AG09309 (cell line): ENCODE results near the gene TRAPPC12.
"Not testable (repeated sequence)": the region's sequence is repeated elsewhere in the genome, so short reads cannot be mapped to it uniquely, and the experiment has no call there.

Experiments
- DNase-seq: peaks from one replicate; pipeline ENCODE4 v3.0.0-alpha.2; 2010; ENCODE audit warnings: low read depth
- H3K4me3 ChIP-seq: 2 replicates; pipeline ENCODE4 v1.5.1; 2011; ENCODE audit warnings: mild to moderate bottlenecking, low read depth, low read length, moderate library complexity; ENCODE audit not compliant: control insufficient read depth
- CTCF ChIP-seq: IDR thresholded peaks from 2 replicates; pipeline ENCODE4 v1.5.1; 2011; ENCODE audit warnings: mild to moderate bottlenecking, low read depth, low read length, inconsistent platforms; ENCODE audit not compliant: insufficient read depth, control insufficient read depth; ENCODE audit errors: missing control alignments

The TRAPPC12 gene

DNA sequence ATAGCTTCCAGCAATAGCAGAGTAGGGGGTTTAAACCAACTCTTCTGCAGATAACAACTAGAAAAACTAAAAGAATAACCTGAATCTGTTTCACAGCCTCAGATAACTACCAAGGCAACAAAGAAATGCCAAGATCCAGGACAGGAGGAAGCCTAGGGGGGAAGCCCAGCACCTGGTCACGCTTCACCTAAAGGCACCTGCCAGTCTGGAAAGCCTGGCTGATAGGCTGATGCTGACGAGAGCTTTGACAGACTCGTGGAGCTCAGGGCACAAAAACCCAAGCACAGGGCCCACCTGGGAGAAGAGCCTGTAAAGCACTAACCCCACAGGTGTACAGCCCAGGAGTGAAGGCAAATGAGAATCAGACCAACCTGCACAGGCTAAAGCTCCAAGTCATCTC lies 24.5 kb upstream of the TRAPPC12 start:
- TF ChIP-seq CTCF, result no peak
- DNase-seq, result no peak
- H3K4me3 ChIP-seq, result no peak overlapping the region

DNA sequence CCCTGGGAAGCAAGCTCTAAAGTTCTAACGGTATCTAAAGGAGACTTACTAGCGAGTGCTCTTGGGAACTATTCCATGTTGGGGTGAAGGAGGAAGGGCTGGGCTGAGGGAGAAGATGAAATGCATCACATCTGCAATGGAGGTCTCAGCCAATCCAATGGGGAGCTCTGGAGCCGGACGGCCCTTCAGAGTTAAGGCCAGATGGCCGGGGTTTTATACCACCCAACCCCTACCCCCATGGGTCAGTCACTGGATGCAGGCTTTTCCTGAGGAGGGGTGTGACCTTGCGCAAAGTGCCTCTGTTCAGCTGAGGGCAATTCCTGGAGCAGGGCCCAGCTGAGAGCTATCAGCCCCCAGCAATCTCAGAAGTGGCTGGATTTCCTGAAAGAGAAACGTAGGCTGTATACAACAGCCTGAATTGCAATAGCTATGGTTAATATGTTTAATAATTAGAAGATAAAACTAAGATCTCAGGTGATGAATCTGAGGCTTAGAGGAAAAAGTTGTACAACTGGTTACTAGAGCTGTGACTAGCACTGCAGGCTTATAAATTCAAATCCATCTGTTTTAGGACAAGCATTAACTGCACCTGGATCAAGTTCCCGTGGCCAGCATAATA lies 23.4 kb upstream of the TRAPPC12 start:
- no peak for TF ChIP-seq CTCF
- no peak for DNase-seq
- no peak overlapping the region for H3K4me3 ChIP-seq

DNA sequence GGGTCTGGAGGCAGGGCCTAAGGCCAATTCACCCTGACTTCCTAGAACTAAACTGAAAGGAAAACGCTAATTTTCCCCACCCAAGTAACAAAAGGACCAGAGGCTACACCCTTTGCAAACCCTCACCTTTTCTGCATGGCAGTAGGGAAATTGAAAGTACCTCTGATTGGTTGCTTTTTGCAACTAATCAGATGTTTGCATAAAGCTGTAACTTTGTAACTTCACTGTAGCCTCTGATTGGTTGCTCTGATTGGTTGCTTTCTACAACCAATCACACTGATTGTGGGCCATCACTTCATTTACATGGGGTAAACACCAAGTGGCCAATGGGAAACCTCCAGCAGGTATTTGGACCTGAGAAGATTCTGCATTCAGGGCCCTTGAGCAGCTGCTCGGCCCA lies 22.7 kb upstream of the TRAPPC12 start:
- no peak for DNase-seq
- no peak for TF ChIP-seq CTCF
- H3K4me3 ChIP-seq, result no peak overlapping the region

DNA sequence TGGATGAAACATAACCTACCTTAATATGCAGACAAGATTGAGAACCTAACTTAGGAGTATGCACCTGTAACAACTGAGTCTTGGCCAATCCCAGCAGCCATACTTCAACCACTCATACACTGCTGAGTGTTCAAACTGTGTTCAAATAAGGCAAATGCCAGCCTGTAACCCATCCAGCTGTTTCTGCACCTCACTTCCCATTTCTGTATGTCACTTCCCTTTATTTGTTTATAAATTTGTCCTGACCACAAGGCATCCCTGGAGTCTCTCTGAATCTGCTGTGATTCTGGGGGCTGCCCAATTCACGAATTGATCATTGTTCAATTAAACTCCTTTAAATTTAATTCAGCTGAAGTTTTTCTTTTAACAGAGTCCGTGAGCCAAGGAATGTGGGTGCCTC lies 22.0 kb upstream of the TRAPPC12 start:
- not testable (repeated sequence) for H3K4me3 ChIP-seq, DNase-seq

- DNase-seq, result no peak
- no peak overlapping the region for H3K4me3 ChIP-seq
- TF ChIP-seq CTCF, result no peak
Observed at GRCh38 chr2:3357926-3358325, 21.6 kb upstream of the TRAPPC12 start.

DNA sequence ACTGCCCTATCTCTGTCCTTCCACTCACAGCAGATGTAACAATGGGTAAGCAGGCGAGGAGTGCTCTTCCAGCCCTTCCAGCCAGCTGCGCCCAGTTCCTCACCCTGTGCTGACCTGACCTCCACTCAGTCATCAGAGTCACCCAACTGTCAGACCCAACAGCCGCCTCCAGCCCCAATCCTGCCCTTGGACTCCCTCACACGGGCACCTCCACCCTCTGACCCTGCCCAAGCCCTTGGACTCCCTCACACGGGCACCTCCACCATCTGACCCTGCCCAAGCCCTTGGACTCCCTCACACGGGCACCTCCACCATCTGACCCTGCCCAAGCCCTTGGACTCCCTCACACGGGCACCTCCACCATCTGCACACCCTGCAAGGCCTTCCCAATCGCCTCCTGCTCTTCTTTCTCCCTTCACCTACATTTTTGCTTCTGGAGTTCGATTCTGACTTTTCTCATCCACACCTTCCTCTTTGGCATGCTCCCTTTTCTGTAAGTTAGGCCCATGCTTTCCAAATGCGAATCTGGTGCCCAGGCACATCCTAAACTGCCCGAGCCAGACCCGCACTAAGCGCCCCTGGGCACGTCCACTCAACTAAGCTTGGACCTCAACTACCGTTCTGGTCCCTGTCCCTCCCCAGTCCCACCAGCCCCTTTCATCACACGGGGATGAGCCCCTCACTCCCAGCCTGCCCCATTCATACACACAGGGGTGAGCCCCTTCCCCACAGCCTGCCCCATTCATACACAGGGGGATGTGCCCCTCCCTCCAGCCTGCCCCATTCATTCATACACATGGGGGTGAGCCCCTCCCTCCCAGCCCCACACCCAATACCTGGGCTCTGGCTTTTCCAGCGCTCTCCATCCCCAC lies 17.7 kb upstream of the TRAPPC12 start:
- TF ChIP-seq CTCF, result no peak
- no peak overlapping the region for H3K4me3 ChIP-seq
- DNase-seq, result no peak

DNA sequence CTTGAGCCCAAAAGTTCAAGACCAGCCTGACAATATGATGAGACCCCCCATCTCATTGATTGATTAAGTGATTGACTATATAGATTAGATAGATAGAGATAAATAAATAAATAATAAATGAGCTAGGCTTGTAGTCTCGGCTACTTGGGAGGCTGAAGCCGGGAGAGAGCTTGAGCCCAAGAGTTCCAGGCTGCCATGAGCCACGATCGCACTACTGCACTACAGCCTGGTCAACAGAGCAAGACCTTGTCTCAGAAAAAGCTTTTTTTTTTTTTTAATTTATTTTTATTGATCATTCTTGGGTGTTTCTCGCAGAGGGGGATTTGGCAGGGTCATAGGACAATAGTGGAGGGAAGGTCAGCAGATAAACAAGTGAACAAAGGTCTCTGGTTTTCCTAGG lies 14.3 kb upstream of the TRAPPC12 start:
- no peak for DNase-seq
- TF ChIP-seq CTCF, result no peak
- no peak overlapping the region for H3K4me3 ChIP-seq
